ENCODE data around the gene N4BP2L2.

DNA sequence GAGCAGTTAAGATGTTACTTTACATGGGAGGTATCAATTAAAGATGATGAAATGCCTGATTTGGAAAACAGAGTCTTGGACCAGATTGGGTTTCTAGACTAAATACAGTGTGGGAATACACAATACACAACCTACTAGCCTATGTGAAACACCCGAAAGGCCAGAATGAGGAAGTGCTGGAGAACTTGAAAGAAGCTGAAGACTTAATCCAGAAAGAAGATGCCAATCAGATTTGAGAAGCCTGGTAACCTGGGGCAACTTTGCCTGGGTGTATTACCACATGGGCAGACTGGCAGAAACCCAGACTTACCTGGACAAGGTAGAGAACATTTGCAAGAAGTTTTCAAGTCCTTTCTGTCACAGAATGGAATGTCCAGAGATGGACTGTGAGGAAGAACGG lies 153.9 kb downstream of the N4BP2L2 start:
- TF ChIP-seq, protein P1, sequence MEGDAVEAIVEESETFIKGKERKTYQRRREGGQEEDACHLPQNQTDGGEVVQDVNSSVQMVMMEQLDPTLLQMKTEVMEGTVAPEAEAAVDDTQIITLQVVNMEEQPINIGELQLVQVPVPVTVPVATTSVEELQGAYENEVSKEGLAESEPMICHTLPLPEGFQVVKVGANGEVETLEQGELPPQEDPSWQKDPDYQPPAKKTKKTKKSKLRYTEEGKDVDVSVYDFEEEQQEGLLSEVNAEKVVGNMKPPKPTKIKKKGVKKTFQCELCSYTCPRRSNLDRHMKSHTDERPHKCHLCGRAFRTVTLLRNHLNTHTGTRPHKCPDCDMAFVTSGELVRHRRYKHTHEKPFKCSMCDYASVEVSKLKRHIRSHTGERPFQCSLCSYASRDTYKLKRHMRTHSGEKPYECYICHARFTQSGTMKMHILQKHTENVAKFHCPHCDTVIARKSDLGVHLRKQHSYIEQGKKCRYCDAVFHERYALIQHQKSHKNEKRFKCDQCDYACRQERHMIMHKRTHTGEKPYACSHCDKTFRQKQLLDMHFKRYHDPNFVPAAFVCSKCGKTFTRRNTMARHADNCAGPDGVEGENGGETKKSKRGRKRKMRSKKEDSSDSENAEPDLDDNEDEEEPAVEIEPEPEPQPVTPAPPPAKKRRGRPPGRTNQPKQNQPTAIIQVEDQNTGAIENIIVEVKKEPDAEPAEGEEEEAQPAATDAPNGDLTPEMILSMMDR (conservative IDR thresholded peaks at IDR 0.05; ENCODE audit: low read depth, low read length), result no peak
- no peak for TF ChIP-seq EZH2 (IDR thresholded peaks at IDR 0.05; ENCODE audit: borderline replicate concordance, low read depth, low read length, poor library complexity, severe bottlenecking)

Data from A673 (cell line).